Measurements from ENCODE around the gene REELD1.

DNA sequence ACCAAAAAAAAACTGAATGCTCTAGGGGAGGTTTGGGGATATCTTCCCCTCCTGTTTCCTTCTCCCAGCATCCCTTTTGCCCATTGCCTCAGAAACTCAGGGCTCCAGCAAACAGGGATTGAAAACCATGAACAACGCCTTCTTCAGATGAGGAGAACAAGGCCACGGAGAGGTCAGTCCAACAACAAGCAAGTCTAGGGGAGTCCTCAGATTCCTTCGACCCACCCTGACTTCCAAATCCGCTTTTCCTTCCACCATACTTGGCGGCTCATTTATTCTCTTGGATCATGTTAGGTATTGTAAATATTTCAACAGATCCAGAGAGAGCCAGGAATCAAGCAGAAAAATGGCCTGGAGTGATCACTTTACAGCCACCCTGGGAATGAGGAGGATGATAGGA lies 21.9 kb downstream of the REELD1 start:
- TF ChIP-seq, protein P1, sequence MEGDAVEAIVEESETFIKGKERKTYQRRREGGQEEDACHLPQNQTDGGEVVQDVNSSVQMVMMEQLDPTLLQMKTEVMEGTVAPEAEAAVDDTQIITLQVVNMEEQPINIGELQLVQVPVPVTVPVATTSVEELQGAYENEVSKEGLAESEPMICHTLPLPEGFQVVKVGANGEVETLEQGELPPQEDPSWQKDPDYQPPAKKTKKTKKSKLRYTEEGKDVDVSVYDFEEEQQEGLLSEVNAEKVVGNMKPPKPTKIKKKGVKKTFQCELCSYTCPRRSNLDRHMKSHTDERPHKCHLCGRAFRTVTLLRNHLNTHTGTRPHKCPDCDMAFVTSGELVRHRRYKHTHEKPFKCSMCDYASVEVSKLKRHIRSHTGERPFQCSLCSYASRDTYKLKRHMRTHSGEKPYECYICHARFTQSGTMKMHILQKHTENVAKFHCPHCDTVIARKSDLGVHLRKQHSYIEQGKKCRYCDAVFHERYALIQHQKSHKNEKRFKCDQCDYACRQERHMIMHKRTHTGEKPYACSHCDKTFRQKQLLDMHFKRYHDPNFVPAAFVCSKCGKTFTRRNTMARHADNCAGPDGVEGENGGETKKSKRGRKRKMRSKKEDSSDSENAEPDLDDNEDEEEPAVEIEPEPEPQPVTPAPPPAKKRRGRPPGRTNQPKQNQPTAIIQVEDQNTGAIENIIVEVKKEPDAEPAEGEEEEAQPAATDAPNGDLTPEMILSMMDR (conservative IDR thresholded peaks at IDR 0.05 in 1 of 2, IDR thresholded peaks at IDR 0.05 in 1 of 2; ENCODE audit: low read depth in 1 of 2, low read length in 2 of 2): no peak
- no peak for TF ChIP-seq EZH2 (IDR thresholded peaks at IDR 0.05; ENCODE audit: low read length, missing control alignments)
